IMR-90 (cell line): ENCODE results near the gene TNK2. TPM values are rescaled to one million over a fixed set of nuclear protein-coding genes. Genes with fewer than 3 reads are reported as not detected.

Experiments used
- ATAC-seq: fragments of 200-7000 bp; cut with Tn5 transposase; 2 replicates; pipeline ENCODE4 v1.9.1; 2020; ENCODE audit warnings: low read depth, mild to moderate bottlenecking, moderate library complexity
- BruUV-seq: library from RNA; stranded (reverse); fragments of 400-500 nt; replicated peaks from 2 replicates; lab custom pipeline; 2021; lab: Mats Ljungman, UMichigan
- CTCF ChIA-PET: fragments of 300-600 bp; formaldehyde crosslinking; extraction: SDS; loops from one replicate; lab custom pipeline; 2021; ENCODE audit warnings: antibody characterized with exemption; lab: Yijun Ruan, JAX
- POLR2A ChIA-PET: fragments of 300-600 bp; sonication (Branson Sonifier 250); formaldehyde crosslinking; loops from one replicate; lab custom pipeline; 2022; ENCODE audit warnings: antibody characterized with exemption; ENCODE audit not compliant: unreplicated experiment; lab: Charles Lee
- DNase-seq: peaks from one replicate; pipeline ENCODE4 v3.0.0; 2013
- H2AFZ ChIP-seq: replicated peaks from 2 replicates; pipeline ENCODE3; 2013; ENCODE audit warnings: low read length, mild to moderate bottlenecking; ENCODE audit not compliant: poor library complexity
- H2AK5ac ChIP-seq: 2 replicates; pipeline ENCODE4 v1.6.1; 2013; ENCODE audit warnings: low read depth, low read length, inconsistent platforms
- H2AK9ac ChIP-seq: replicated peaks from 2 replicates; pipeline ENCODE3; 2013; ENCODE audit warnings: mild to moderate bottlenecking, low read depth, low read length, moderate library complexity; ENCODE audit not compliant: poor library complexity
- H2BK120ac ChIP-seq: 2 replicates; pipeline ENCODE4 v1.6.1; 2013; ENCODE audit warnings: low read depth, low read length, inconsistent platforms
- H2BK15ac ChIP-seq: 3 replicates; pipeline ENCODE4 v1.6.1; 2013; ENCODE audit warnings: low read depth, low read length, inconsistent platforms
- H2BK20ac ChIP-seq: 2 replicates; pipeline ENCODE4 v1.6.1; 2013; ENCODE audit warnings: low read depth, mild to moderate bottlenecking, inconsistent platforms, low read length, moderate library complexity
- H2BK5ac ChIP-seq: 2 replicates; pipeline ENCODE4 v1.6.1; 2013; ENCODE audit warnings: mild to moderate bottlenecking, low read depth, low read length, inconsistent platforms; ENCODE audit not compliant: poor library complexity, severe bottlenecking
- H3K14ac ChIP-seq: replicated peaks from 2 replicates; pipeline ENCODE4 v1.6.1; 2013; ENCODE audit warnings: low read depth, low read length, inconsistent platforms
- H3K18ac ChIP-seq: 2 replicates; pipeline ENCODE4 v1.6.1; 2013; ENCODE audit warnings: low read depth, low read length, control low read depth
- H3K23ac ChIP-seq: 2 replicates; pipeline ENCODE4 v1.6.1; 2013; ENCODE audit warnings: low read depth, low read length, inconsistent platforms
- H3K27ac ChIP-seq: 2 replicates; pipeline ENCODE4 v1.5.1; 2013; ENCODE audit warnings: mild to moderate bottlenecking, control low read depth, low read length; ENCODE audit not compliant: insufficient read depth
- H3K27me3 ChIP-seq: 2 replicates; pipeline ENCODE4 v1.6.1; 2013; ENCODE audit warnings: low read length; ENCODE audit not compliant: control insufficient read depth, insufficient read depth
- H3K36me3 ChIP-seq: 2 replicates; pipeline ENCODE4 v1.6.1; 2013; ENCODE audit warnings: low read length, mixed read lengths; ENCODE audit not compliant: control insufficient read depth, insufficient read depth
- H3K4ac ChIP-seq: 2 replicates; pipeline ENCODE4 v1.6.1; 2013; ENCODE audit warnings: low read depth, low read length, inconsistent platforms
- H3K4me1 ChIP-seq: 2 replicates; pipeline ENCODE4 v1.6.1; 2013; ENCODE audit warnings: low read length, mixed read lengths; ENCODE audit not compliant: control insufficient read depth, insufficient read depth
- H3K4me2 ChIP-seq: 2 replicates; pipeline ENCODE4 v1.6.1; 2013; ENCODE audit warnings: low read depth, mild to moderate bottlenecking, control low read depth, low read length, moderate library complexity
- H3K4me3 ChIP-seq: 2 replicates; pipeline ENCODE4 v1.5.1; 2013; ENCODE audit warnings: low read depth, mild to moderate bottlenecking, control low read depth, low read length, moderate library complexity; ENCODE audit not compliant: insufficient read depth
- H3K56ac ChIP-seq: 2 replicates; pipeline ENCODE4 v1.6.1; 2013; ENCODE audit warnings: low read length, inconsistent platforms; ENCODE audit not compliant: insufficient read depth; ENCODE audit errors: extremely low read depth
- H3K79me1 ChIP-seq, 2 experiments: 2 replicates each; pipeline ENCODE4 v1.6.1; 2013; ENCODE audit warnings: low read length in 2 of 2, inconsistent platforms in 1 of 2, low read depth in 1 of 2
- H3K9ac ChIP-seq: 2 replicates; pipeline ENCODE4 v1.6.1; 2013; ENCODE audit warnings: low read depth, low read length, control low read depth
- H3K9me1 ChIP-seq: 2 replicates; pipeline ENCODE4 v1.6.1; 2013; ENCODE audit warnings: low read length, inconsistent platforms; ENCODE audit not compliant: insufficient read depth
- H3K9me3 ChIP-seq: 2 replicates; pipeline ENCODE4 v1.6.1; 2013; ENCODE audit warnings: low read length; ENCODE audit not compliant: control insufficient read depth, insufficient read depth
- H4K20me1 ChIP-seq: 2 replicates; pipeline ENCODE4 v1.6.1; 2013; ENCODE audit warnings: low read length, inconsistent platforms; ENCODE audit not compliant: insufficient read depth
- H4K5ac ChIP-seq: 2 replicates; pipeline ENCODE4 v1.6.1; 2013; ENCODE audit warnings: mild to moderate bottlenecking, low read depth, low read length, control low read depth
- H4K8ac ChIP-seq, 2 experiments: 2 replicates each; pipeline ENCODE4 v1.6.1; 2013; ENCODE audit warnings: low read depth in 2 of 2, low read length in 2 of 2, control low read depth in 1 of 2, inconsistent platforms in 1 of 2
- H4K91ac ChIP-seq: 2 replicates; pipeline ENCODE4 v1.6.1; 2013; ENCODE audit warnings: low read depth, low read length, inconsistent platforms; ENCODE audit not compliant: insufficient read depth
- BHLHE40 ChIP-seq: fragments of 150-350 bp; IDR thresholded peaks from 2 replicates; pipeline ENCODE4 v1.6.1; 2016; ENCODE audit warnings: mild to moderate bottlenecking, low read depth, low read length
- CEBPB ChIP-seq: IDR thresholded peaks from 2 replicates; pipeline ENCODE4 v1.6.1; 2012; ENCODE audit warnings: low read depth, low read length, improper control_type of control experiment
- CTCF ChIP-seq: conservative IDR thresholded peaks from 2 replicates; pipeline ENCODE4 v1.5.1; 2012; ENCODE audit warnings: mild to moderate bottlenecking, low read depth, low read length, improper control_type of control experiment
- ELK1 ChIP-seq: fragments of 150-350 bp; IDR thresholded peaks from 2 replicates; pipeline ENCODE4 v1.6.1; 2016; ENCODE audit warnings: low read depth, mild to moderate bottlenecking, low read length, moderate library complexity, borderline replicate concordance
- MAZ ChIP-seq: IDR thresholded peaks from 2 replicates; pipeline ENCODE4 v1.6.1; 2012; ENCODE audit warnings: low read depth, mild to moderate bottlenecking, low read length, improper control_type of control experiment, moderate library complexity, borderline replicate concordance
- MXI1 ChIP-seq: IDR thresholded peaks from 2 replicates; pipeline ENCODE4 v1.6.1; 2012; ENCODE audit warnings: low read depth, mild to moderate bottlenecking, low read length, moderate library complexity, borderline replicate concordance
- NFE2L2 ChIP-seq: fragments of 150-350 bp; IDR thresholded peaks from 2 replicates; pipeline ENCODE4 v1.6.1; 2016; ENCODE audit warnings: low read depth, mild to moderate bottlenecking, low read length
- POLR2A ChIP-seq: IDR thresholded peaks from 2 replicates; pipeline ENCODE4 v1.6.1; 2012; ENCODE audit warnings: mild to moderate bottlenecking, low read depth, low read length
- RAD21 ChIP-seq: IDR thresholded peaks from 2 replicates; pipeline ENCODE4 v1.6.1; 2012; ENCODE audit warnings: low read length, improper control_type of control experiment
- RCOR1 ChIP-seq: IDR thresholded peaks from 2 replicates; pipeline ENCODE4 v1.6.1; 2012; ENCODE audit warnings: mild to moderate bottlenecking, low read length, improper control_type of control experiment; ENCODE audit not compliant: insufficient replicate concordance
- RFX5 ChIP-seq: IDR thresholded peaks from 2 replicates; pipeline ENCODE4 v1.8.0; 2012; ENCODE audit warnings: low read depth, mild to moderate bottlenecking, low read length, moderate library complexity
- SMC3 ChIP-seq: fragments of 150-350 bp; IDR thresholded peaks from 2 replicates; pipeline ENCODE4 v1.6.1; 2016; ENCODE audit warnings: low read depth, mild to moderate bottlenecking, antibody characterized with exemption, low read length, moderate library complexity
- USF2 ChIP-seq: fragments of 150-350 bp; IDR thresholded peaks from 2 replicates; pipeline ENCODE4 v1.6.1; 2017; ENCODE audit warnings: mild to moderate bottlenecking, antibody characterized with exemption, low read length, low read depth
- WGBS, 2 experiments: methylation state at CpG; one replicate each; pipeline versions ENCODE4 v1.1.5 to v1.1.7; 2013; ENCODE audit warnings: missing lambda C conversion rate in 2 of 2; ENCODE audit not compliant: insufficient read length in 1 of 2; ENCODE audit errors: extremely low coverage in 2 of 2; 5-methylcytosine and 5-hydroxymethylcytosine counted together
- dilution Hi-C: fragments of 300-500 bp; cut with HindIII; formaldehyde crosslinking; loops from one replicate; pipeline ENCODE4 v1.14.3; 2018; ENCODE audit warnings: low sequenced_read_pairs; ENCODE audit not compliant: unreplicated experiment
- in situ Hi-C: fragments of 300-500 bp; cut with MboI; formaldehyde crosslinking; loops from 3 replicates; pipeline ENCODE4 v1.14.3; 2019; ENCODE audit warnings: low sequenced_read_pairs, inconsistent platforms, mixed read lengths
- intact Hi-C: fragments of 100-400 bp; cut with micrococcal nuclease; formaldehyde crosslinking; loops from 2 replicates; pipeline ENCODE4 v1.10.0; 2022
- polyA plus RNA-seq, 3 experiments: library from polyadenylated mRNA; depleted of rRNA; stranded (reverse); fragments of >200 nt; gene quantifications; 2 replicates each; pipeline ENCODE4 v1.2.3, GENCODE V29; 2012; ENCODE audit warnings: low replicate concordance in 1 of 3
- total RNA-seq: library from RNA; depleted of rRNA; stranded (reverse); fragments of >200 nt; gene quantifications from 2 replicates; pipeline ENCODE4 v1.2.3, GENCODE V29; 2012

Gene TNK2
- total and polyA plus RNA-seq, 2 of the 4 experiments (the other 2 are of a cell fraction): 2.2 to 13.8 TPM

GRCh38 chr3:195875482-195876236 is 32.7 kb downstream of the TNK2 start:
- ChIA-PET POLR2A (interaction anchor here (0.6 kb wide), 1 partner anchor 37 kb away, joined by 4 read pairs; no protein-coding TSS in a partner anchor), CTCF (no interaction called here)
- H3K56ac ChIP-seq: no peak overlapping the region
- H3K27ac ChIP-seq: no peak overlapping the region
- no peaks in the 10 kb centered on the region for H4K20me1 ChIP-seq
- no peak overlapping the region for H3K9ac ChIP-seq
- no peak overlapping the region for H2BK15ac ChIP-seq
- in situ Hi-C loops: no loop called here
- no peak for ATAC-seq
- H3K9me1 ChIP-seq: no peaks in the 10 kb centered on the region
- no TSS peak for BruUV-seq
- no peak for DNase-seq
- H3K4me3 ChIP-seq: no peak overlapping the region
- H2AK5ac ChIP-seq: no peak overlapping the region
- H3K36me3 ChIP-seq: peaks cover 43% of the 10 kb centered on the region
- no peak for TF ChIP-seq ELK1
- no peak for TF ChIP-seq MXI1
- no peak for TF ChIP-seq CTCF
- TF ChIP-seq POLR2A: no peak
- TF ChIP-seq MAZ: no peak
- no peak for TF ChIP-seq NFE2L2
- no peak for TF ChIP-seq CEBPB
- TF ChIP-seq USF2: no peak
- no peak for TF ChIP-seq RFX5
- no peak for TF ChIP-seq BHLHE40
- no peak for TF ChIP-seq RCOR1
- no peak for TF ChIP-seq SMC3
- TF ChIP-seq RAD21: no peak
- H3K9me3 ChIP-seq: no peaks in the 10 kb centered on the region
- H3K4me1 ChIP-seq: no peaks in the 10 kb centered on the region
- H2BK20ac ChIP-seq: no peak overlapping the region
- no peak overlapping the region for H2AFZ ChIP-seq
- H3K27me3 ChIP-seq: no peaks in the 10 kb centered on the region
- H2BK120ac ChIP-seq: no peak overlapping the region
- no peak overlapping the region for H3K4me2 ChIP-seq
- H2BK5ac ChIP-seq: no peak overlapping the region
- no peak overlapping the region for H3K18ac ChIP-seq
- intact Hi-C loops: no loop called here
- H3K23ac ChIP-seq: no peak overlapping the region
- no peak overlapping the region for H4K5ac ChIP-seq
- no peak overlapping the region for H4K8ac ChIP-seq
- no peak overlapping the region for H4K91ac ChIP-seq
- H2AK9ac ChIP-seq: peak overlapping the region; percentile 16
- H3K79me1 ChIP-seq: peaks cover 0 to 9% of the 10 kb centered on the region in 2 experiments; a peak in 1 of 4 replicates
- dilution Hi-C loops: no loop called here
- H3K14ac ChIP-seq: no peak overlapping the region
- no peak overlapping the region for H3K4ac ChIP-seq
- WGBS, 2 experiments: 98% methylated on average over 14 of the region's 35 CpGs; no CpG with 5 or more reads in 1 of the 2 experiments
